Measurements from ENCODE around the gene ALAS1.

The ALAS1 gene

DNA sequence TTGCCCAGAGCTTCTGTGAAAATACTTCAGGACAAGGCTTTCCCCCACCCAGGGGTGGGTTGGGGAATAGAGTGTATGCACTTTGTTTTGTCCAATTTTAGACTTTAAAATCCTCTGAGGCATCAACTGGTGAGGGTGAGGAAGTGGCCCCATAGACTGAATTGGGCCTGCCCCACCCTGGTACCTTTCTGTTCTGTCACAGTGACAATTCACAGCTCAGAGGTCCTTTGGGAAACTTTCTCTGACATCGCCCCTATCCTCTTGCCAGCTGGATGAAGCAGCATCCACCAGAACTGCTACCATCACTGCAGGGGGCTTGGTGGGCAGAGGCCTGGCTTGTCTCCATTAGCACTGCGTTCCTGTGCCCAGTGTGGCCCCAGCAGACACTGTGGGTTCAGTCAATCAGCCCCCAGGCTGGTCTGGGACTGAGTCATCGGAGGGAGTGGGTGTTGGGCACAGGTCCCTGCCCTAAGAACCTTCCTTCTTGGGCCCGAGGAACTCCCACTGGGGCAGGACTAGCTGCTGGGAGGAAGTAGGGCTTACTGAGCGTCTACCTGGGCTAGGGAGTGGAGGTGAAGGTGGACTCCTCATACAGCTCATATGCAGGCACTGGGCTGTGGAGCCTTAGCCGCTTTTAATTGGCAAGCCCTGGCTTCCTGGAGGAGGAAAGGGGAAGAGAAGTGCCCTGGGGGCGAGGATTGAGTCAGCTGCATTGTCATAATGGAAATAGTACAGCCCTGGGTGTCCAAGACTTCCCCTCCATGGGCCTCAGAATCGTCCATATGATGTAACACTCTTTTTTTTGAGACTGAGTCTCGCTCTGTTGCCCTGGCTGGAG, 46.0 kb downstream of the ALAS1 start:
- H3K9me3 ChIP-seq (ENCODE audit: low read length): no peaks in the 10 kb centered on the region
- no peak overlapping the region for H3K4me3 ChIP-seq (ENCODE audit: low read depth in 1 of 2, low read length in 2 of 2)
- H3K36me3 ChIP-seq (ENCODE audit: insufficient read depth, low read length): peaks cover 10% of the 10 kb centered on the region
- H3K4me1 ChIP-seq (ENCODE audit: insufficient read depth, low read length): peaks cover 25% of the 10 kb centered on the region
- H3K27ac ChIP-seq (ENCODE audit: low read depth, low read length): no peak overlapping the region
- no peak overlapping the region for H3K9ac ChIP-seq (ENCODE audit: low read length)
- H3K27me3 ChIP-seq (ENCODE audit: control insufficient read depth in 1 of 2, insufficient read depth in 2 of 2, low read length in 2 of 2): no peaks in the 10 kb centered on the region

DNA sequence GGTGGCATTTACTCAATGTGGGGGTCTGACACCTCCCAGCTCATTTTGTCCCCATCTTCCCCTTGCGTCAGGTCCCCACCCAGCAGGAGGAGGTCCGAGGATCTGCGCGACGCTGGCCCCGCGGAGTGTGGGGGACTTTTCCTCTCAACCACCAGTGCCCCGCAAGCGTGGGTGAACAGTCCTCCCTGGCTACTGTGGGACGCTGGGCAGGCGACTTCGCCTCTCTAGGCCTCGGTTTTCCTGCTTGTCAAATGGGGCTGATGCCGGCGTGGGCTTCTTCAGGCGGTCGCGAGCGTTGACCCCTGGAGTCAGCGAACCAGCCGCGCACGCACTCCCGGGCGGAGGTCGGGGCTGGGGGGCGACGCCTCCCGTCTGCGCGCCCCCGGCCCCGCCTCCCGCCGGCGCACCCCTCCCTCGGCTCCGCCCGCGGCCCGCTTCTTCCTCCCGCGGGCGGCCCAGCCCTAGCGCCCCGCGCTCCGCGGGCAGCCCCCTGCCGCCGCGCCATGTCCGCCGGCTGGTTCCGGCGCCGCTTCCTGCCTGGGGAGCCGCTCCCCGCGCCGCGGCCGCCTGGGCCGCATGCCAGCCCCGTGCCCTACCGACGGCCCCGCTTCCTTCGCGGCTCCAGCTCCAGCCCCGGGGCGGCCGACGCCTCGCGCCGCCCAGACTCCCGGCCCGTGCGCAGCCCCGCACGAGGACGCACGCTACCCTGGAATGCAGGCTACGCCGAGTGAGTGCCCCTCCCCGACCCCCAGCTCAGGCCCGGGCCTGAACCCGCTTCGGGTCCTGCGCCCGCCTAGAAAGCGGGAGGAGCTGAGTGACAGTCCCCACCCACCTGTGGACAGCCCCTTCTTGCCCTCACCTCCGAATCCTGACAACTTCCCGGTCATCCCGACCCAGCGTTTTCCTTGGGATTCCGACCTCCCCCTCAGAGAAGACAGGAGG, 47.6 kb downstream of the ALAS1 start, which contains the start of gene PPM1M:
Gene PPM1M (plus strand): TSS at position 438 of the 942 bp plus-strand sequence. CDS start 66 bp downstream, at position 504.
- Histone ChIP-seq H3K4me3 (ENCODE audit: low read depth in 1 of 2, low read length in 2 of 2) (peak within 1 kb of the TSS; percentile 62 to 76), H3K27me3 (ENCODE audit: control insufficient read depth in 1 of 2, insufficient read depth in 2 of 2, low read length in 2 of 2) (no peaks in the 10 kb centered on the region), H3K9me3 (ENCODE audit: low read length) (no peaks in the 10 kb centered on the region), H3K9ac (ENCODE audit: low read length) (peak within 1 kb of the TSS; percentile 79), H3K27ac (ENCODE audit: low read depth, low read length) (peak within 1 kb of the TSS; percentile 92), H3K36me3 (ENCODE audit: insufficient read depth, low read length) (peaks cover 17% of the 10 kb centered on the region), H3K4me1 (ENCODE audit: insufficient read depth, low read length) (peaks cover 17% of the 10 kb centered on the region)

DNA sequence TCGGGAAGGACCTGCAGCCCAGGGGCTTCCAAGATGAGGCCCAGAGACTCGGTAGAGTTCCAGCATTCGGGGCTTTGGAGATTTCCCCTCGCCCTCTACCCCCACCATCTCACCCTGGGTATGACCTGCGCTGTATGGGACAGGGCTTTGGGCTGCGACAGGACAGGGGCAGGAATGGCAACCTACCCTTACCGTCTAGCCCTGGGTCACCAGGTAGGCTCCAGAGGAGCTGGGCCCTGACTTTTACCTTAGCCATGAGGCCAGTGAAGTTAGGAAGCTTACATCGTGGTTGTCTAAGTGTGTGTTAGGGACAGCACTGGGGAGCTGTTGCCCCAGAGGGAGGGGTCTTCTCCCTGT, 48.3 kb downstream of the ALAS1 start:
- H3K4me3 ChIP-seq (ENCODE audit: low read depth in 1 of 2, low read length in 2 of 2): peak overlapping the region; percentile 9 to 76
- H3K9ac ChIP-seq (ENCODE audit: low read length): peak overlapping the region; percentile 79
- no peaks in the 10 kb centered on the region for H3K9me3 ChIP-seq (ENCODE audit: low read length)
- H3K4me1 ChIP-seq (ENCODE audit: insufficient read depth, low read length): peaks cover 17% of the 10 kb centered on the region
- peak overlapping the region; percentile 92 for H3K27ac ChIP-seq (ENCODE audit: low read depth, low read length)
- H3K27me3 ChIP-seq (ENCODE audit: control insufficient read depth in 1 of 2, insufficient read depth in 2 of 2, low read length in 2 of 2): no peaks in the 10 kb centered on the region
- H3K36me3 ChIP-seq (ENCODE audit: insufficient read depth, low read length): peaks cover 23% of the 10 kb centered on the region

DNA sequence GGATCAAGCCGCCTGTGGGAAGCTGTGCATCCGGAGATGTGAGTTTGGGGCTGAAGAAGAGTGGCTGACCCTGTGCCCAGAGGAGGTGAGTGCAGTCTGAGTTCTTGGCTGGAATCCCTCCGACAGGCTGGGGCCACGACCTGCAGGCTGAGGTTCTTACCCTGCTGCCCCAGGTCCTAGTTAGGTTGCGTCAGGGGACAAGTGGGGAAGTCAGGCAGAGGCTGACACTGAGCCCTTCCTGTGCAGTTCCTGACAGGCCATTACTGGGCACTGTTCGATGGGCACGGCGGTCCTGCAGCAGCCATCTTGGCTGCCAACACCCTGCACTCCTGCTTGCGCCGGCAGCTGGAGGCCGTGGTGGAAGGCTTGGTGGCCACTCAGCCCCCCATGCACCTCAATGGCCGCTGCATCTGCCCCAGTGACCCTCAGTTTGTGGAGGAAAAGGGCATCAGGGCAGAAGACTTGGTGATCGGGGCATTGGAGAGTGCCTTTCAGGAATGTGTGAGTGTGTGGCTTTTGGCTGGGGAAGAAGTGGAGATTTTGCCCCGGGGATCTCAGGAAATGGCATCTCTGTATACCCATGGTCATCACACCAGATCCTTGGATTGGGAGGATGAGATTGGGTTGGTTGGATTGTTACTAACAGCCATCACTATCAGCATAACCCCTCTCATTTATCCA, 48.9 kb downstream of the ALAS1 start:
- Histone ChIP-seq H3K4me3 (ENCODE audit: low read depth in 1 of 2, low read length in 2 of 2) (peak overlapping the region; percentile 9 to 76), H3K27ac (ENCODE audit: low read depth, low read length) (peak overlapping the region; percentile 92), H3K9ac (ENCODE audit: low read length) (no peak overlapping the region), H3K4me1 (ENCODE audit: insufficient read depth, low read length) (peaks cover 17% of the 10 kb centered on the region), H3K36me3 (ENCODE audit: insufficient read depth, low read length) (peaks cover 30% of the 10 kb centered on the region), H3K27me3 (ENCODE audit: control insufficient read depth in 1 of 2, insufficient read depth in 2 of 2, low read length in 2 of 2) (no peaks in the 10 kb centered on the region), H3K9me3 (ENCODE audit: low read length) (no peaks in the 10 kb centered on the region)

DNA sequence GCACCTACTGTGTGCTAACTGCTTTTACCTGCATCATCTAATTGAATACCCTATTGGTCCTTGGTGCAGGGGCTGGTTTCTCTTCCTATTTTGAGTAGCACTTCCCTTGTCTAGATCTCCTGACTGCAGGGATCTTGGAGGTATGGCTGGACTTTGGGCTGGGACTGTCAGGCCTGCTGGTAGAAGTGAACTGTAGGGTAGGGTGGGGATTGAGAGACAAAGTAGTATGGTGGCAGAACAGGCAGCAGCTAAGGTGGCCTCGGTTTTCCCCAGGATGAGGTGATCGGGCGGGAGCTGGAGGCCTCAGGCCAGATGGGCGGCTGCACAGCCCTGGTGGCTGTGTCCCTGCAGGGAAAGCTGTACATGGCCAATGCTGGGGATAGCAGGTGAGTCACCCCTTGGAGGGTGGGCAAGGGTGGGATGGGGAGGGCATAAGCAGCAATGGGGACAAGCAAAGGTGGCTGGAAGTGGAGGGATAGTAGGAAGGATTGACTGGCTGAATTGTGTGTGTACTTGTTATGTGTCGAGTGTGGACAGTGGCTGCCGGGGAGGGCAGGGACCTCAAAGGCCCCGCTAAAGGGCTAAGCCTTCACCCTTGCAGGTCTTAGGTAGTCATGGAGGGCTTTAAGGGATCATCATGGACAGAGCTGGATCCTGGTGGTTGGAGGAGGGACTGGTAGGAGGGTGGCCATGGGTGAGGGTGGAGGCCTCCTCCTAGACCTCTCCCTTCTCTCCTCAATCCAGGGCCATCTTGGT, 49.6 kb downstream of the ALAS1 start:
- H3K27ac ChIP-seq (ENCODE audit: low read depth, low read length): no peak overlapping the region
- no peak overlapping the region for H3K4me3 ChIP-seq (ENCODE audit: low read depth in 1 of 2, low read length in 2 of 2)
- peaks cover 31% of the 10 kb centered on the region for H3K36me3 ChIP-seq (ENCODE audit: insufficient read depth, low read length)
- no peaks in the 10 kb centered on the region for H3K27me3 ChIP-seq (ENCODE audit: control insufficient read depth in 1 of 2, insufficient read depth in 2 of 2, low read length in 2 of 2)
- no peaks in the 10 kb centered on the region for H3K9me3 ChIP-seq (ENCODE audit: low read length)
- H3K9ac ChIP-seq (ENCODE audit: low read length): no peak overlapping the region
- H3K4me1 ChIP-seq (ENCODE audit: insufficient read depth, low read length): peaks cover 17% of the 10 kb centered on the region

DNA sequence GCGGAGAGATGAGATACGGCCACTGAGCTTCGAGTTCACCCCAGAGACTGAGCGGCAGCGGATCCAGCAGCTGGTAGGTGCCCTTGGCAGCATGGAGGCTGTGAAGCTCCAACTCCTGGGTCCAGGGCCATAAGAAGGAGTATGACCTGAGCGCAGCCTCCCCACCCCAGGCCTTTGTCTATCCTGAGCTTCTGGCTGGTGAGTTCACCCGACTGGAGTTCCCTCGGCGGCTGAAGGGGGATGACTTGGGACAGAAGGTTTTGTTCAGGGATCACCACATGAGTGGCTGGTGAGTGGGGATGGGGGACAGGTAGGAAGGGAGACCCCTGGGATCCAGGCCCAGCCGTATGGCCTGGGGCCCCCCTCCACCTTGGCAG, 50.2 kb downstream of the ALAS1 start:
- no peak overlapping the region for H3K27ac ChIP-seq (ENCODE audit: low read depth, low read length)
- H3K9ac ChIP-seq (ENCODE audit: low read length): no peak overlapping the region
- H3K27me3 ChIP-seq (ENCODE audit: control insufficient read depth in 1 of 2, insufficient read depth in 2 of 2, low read length in 2 of 2): no peaks in the 10 kb centered on the region
- peaks cover 17% of the 10 kb centered on the region for H3K4me1 ChIP-seq (ENCODE audit: insufficient read depth, low read length)
- H3K9me3 ChIP-seq (ENCODE audit: low read length): no peaks in the 10 kb centered on the region
- peaks cover 33% of the 10 kb centered on the region for H3K36me3 ChIP-seq (ENCODE audit: insufficient read depth, low read length)
- no peak overlapping the region for H3K4me3 ChIP-seq (ENCODE audit: low read depth in 1 of 2, low read length in 2 of 2)

DNA sequence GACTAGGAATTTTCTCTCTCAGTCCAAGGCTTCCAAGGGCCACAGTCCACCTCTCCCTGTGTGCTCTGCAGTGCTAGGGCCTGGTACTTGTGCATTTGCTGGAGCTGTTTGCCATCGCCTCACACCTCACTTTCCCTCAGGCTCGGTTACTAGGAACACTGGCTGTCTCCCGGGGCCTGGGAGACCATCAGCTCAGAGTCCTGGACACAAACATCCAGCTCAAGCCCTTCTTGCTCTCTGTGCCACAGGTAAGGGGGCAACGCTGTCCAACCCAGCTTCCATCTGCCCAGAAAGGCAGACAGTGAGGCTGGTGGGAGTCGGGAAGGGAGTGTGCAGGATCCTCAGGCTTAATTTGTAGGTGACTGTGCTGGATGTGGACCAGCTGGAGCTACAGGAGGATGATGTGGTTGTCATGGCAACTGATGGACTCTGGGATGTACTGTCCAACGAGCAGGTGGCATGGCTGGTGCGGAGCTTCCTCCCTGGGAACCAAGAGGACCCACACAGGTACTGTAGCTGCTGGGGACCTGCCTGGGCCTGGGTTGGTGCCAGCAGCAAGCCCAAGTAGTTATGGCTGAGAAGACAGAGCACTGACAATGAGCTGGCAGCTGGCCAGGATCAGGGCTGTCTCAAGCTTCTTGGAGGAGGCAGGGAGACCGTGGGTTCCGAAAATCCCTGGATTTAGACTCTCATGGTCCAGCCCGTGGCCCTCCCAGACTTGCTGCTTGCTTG, 51.0 kb downstream of the ALAS1 start:
- H3K4me1 ChIP-seq (ENCODE audit: insufficient read depth, low read length): peaks cover 24% of the 10 kb centered on the region

DNA sequence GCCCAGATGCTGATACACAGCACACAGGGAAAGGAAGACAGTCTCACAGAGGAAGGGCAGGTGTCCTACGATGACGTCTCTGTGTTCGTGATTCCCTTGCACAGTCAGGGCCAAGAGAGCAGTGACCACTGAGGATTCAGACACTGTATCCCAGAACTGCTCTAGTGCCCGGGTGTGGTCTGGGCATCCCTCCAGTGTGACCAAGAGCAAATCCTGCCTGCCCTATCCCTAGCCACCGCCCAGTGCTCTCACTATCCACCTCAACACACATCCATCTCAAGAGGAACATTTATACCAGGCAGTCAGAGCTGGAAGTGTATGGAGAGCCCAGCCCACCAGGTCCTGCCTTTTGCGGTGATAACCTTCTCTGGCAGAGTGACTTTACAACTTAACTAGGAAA, 51.7 kb downstream of the ALAS1 start:
- Histone ChIP-seq H3K9me3 (ENCODE audit: low read length) (no peaks in the 10 kb centered on the region), H3K9ac (ENCODE audit: low read length) (no peak overlapping the region), H3K27me3 (ENCODE audit: control insufficient read depth in 1 of 2, insufficient read depth in 2 of 2, low read length in 2 of 2) (no peaks in the 10 kb centered on the region), H3K4me1 (ENCODE audit: insufficient read depth, low read length) (peaks cover 30% of the 10 kb centered on the region), H3K4me3 (ENCODE audit: low read depth in 1 of 2, low read length in 2 of 2) (no peak overlapping the region), H3K27ac (ENCODE audit: low read depth, low read length) (no peak overlapping the region), H3K36me3 (ENCODE audit: insufficient read depth, low read length) (peaks cover 42% of the 10 kb centered on the region)

More for the DNA sequence above, 51.0 kb downstream of the ALAS1 start:
- Histone ChIP-seq H3K4me3 (ENCODE audit: low read depth in 1 of 2, low read length in 2 of 2) (no peak overlapping the region), H3K36me3 (ENCODE audit: insufficient read depth, low read length) (peaks cover 41% of the 10 kb centered on the region), H3K27ac (ENCODE audit: low read depth, low read length) (no peak overlapping the region), H3K27me3 (ENCODE audit: control insufficient read depth in 1 of 2, insufficient read depth in 2 of 2, low read length in 2 of 2) (no peaks in the 10 kb centered on the region), H3K9ac (ENCODE audit: low read length) (no peak overlapping the region), H3K9me3 (ENCODE audit: low read length) (no peaks in the 10 kb centered on the region)

DNA sequence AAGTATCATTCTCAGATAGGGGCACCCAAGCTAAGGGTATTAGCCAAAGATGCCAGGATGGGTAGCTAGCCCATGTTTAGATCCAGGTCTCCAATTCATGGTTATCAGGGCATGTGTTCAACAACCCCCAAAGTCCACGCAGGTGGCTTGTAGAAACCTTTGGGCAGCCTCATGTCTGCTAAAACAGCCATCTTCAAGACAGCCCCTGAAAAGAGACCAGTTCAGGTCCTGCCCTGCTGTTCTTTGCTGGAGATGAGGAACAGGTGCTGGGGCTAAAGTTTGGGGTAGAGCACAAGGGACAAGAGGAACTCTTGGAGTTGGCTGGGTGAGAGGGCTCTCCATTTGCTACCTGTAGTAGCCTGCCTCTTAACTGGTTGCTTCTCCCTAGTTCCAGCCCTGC, 52.2 kb downstream of the ALAS1 start:
- H3K27me3 ChIP-seq (ENCODE audit: control insufficient read depth in 1 of 2, insufficient read depth in 2 of 2, low read length in 2 of 2): no peaks in the 10 kb centered on the region
- peaks cover 42% of the 10 kb centered on the region for H3K36me3 ChIP-seq (ENCODE audit: insufficient read depth, low read length)
- H3K9ac ChIP-seq (ENCODE audit: low read length): no peak overlapping the region
- H3K27ac ChIP-seq (ENCODE audit: low read depth, low read length): no peak overlapping the region
- no peaks in the 10 kb centered on the region for H3K9me3 ChIP-seq (ENCODE audit: low read length)
- H3K4me1 ChIP-seq (ENCODE audit: insufficient read depth, low read length): peaks cover 25% of the 10 kb centered on the region
- H3K4me3 ChIP-seq (ENCODE audit: low read depth in 1 of 2, low read length in 2 of 2): no peak overlapping the region
